H1 (cell line): Measurements from ENCODE around the gene CCL22.

Source experiments
- CTCF ChIP-seq, 3 experiments: IDR thresholded peaks; 1 replicate in 2 of 3; 2 replicates in 1 of 3; pipeline versions ENCODE4 v1.5.1 to v1.6.1; 2011; ENCODE audit warnings: low read length in 3 of 3, mild to moderate bottlenecking in 3 of 3, inconsistent platforms in 2 of 3, low read depth in 1 of 3, moderate library complexity in 1 of 3; ENCODE audit not compliant: insufficient read depth in 1 of 3; ENCODE audit errors: control extremely low read depth in 1 of 3
- POLR2AphosphoS5 ChIP-seq: IDR thresholded peaks from 2 replicates; pipeline ENCODE4 v1.6.1; 2011; ENCODE audit warnings: low read depth, low read length
- SP1 ChIP-seq: IDR thresholded peaks from 2 replicates; pipeline ENCODE4 v1.6.1; 2011; ENCODE audit warnings: low read depth, low read length
- SP2 ChIP-seq: IDR thresholded peaks from 2 replicates; pipeline ENCODE4 v1.6.1; 2012; ENCODE audit warnings: mild to moderate bottlenecking, low read length, inconsistent platforms
- SUZ12 ChIP-seq: fragments of 200-600 bp; sonication (generic); IDR thresholded peaks from 2 replicates; pipeline ENCODE4 v1.6.1; 2012; ENCODE audit warnings: mild to moderate bottlenecking, inconsistent platforms, low read length, moderate library complexity, mixed read lengths

- TF ChIP-seq CTCF (IDR thresholded peaks at IDR 0.05; ENCODE audit: control extremely low read depth in 1 of 3, insufficient read depth in 1 of 3, low read depth in 1 of 3, low read length in 3 of 3) (no peak), SP1 (no peak), SP2 (no peak), POLR2AphosphoS5 (no peak), SUZ12 (no peak)
Measured at GRCh38 chr16:57361404-57361803, 2.8 kb downstream of the CCL22 start.
